ENCODE results near the gene CAPN12. TPM values are rescaled to one million over a fixed set of nuclear protein-coding genes. Genes with fewer than 3 reads are reported as not detected.
A peak's percentile ranks its signal among the peaks of the same experiment; 100 is the strongest.

CAPN12 gene
- total and polyA plus RNA-seq, 4 donors, result 3.8 to 28.7 (median 8.8) TPM

DNA sequence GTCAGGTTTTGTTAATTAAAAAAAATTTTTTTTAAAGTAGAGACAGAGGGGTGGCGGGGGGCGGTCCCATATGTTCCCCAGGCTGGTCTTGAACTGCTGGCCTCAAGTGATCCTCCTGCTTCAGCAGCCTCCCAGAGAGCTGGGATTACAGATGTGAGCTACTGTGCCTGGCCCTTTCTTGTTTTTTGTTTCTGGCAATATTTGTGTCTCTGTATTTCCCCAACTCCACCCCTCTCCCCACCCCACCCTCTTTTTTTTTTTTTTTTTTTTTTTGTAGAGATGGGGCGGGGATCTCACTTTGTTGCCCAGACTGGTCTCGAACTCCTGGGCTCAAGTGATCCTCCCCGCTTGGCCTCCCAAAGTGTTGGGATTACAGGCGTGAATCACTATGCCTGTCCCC lies 600 bp upstream of the CAPN12 start:
- Histone ChIP-seq H3K4me3 (ENCODE audit: low read depth in 1 of 3, low read length in 3 of 3) (no peak overlapping the region), H3K27me3 (ENCODE audit: control insufficient read depth in 4 of 4, insufficient read depth in 4 of 4, low read length in 3 of 4) (no peaks in the 10 kb centered on the region), H3K4me1 (ENCODE audit: control insufficient read depth in 4 of 4, insufficient read depth in 4 of 4, low read length in 3 of 4) (no peaks in the 10 kb centered on the region), H3K9me3 (ENCODE audit: control insufficient read depth in 4 of 4, low read length in 3 of 4) (no peaks in the 10 kb centered on the region), H3K9ac (ENCODE audit: low read depth in 1 of 2, low read length in 2 of 2) (no peak overlapping the region), H3K27ac (ENCODE audit: low read depth in 1 of 2, low read length in 2 of 2) (no peak overlapping the region), H3K36me3 (ENCODE audit: control insufficient read depth in 4 of 4, insufficient read depth in 3 of 4, low read depth in 1 of 4, low read length in 3 of 4) (no peaks in the 10 kb centered on the region)
- WGBS, result 93% methylated on average over 6 of the region's 6 CpGs
- TF ChIP-seq NR2F2 (IDR thresholded peaks at IDR 0.05), result no peak
- no peak for TF ChIP-seq HNF4G (IDR thresholded peaks at IDR 0.05)
- TF ChIP-seq GABPA (IDR thresholded peaks at IDR 0.05 in 1 of 2, conservative IDR thresholded peaks at IDR 0.05 in 1 of 2), result no peak
- TF ChIP-seq HNF4A (conservative IDR thresholded peaks at IDR 0.05), result no peak
- no peak for TF ChIP-seq RAD21 (IDR thresholded peaks at IDR 0.05)
- no peak for DNase-seq (ENCODE audit: low spot score)

DNA sequence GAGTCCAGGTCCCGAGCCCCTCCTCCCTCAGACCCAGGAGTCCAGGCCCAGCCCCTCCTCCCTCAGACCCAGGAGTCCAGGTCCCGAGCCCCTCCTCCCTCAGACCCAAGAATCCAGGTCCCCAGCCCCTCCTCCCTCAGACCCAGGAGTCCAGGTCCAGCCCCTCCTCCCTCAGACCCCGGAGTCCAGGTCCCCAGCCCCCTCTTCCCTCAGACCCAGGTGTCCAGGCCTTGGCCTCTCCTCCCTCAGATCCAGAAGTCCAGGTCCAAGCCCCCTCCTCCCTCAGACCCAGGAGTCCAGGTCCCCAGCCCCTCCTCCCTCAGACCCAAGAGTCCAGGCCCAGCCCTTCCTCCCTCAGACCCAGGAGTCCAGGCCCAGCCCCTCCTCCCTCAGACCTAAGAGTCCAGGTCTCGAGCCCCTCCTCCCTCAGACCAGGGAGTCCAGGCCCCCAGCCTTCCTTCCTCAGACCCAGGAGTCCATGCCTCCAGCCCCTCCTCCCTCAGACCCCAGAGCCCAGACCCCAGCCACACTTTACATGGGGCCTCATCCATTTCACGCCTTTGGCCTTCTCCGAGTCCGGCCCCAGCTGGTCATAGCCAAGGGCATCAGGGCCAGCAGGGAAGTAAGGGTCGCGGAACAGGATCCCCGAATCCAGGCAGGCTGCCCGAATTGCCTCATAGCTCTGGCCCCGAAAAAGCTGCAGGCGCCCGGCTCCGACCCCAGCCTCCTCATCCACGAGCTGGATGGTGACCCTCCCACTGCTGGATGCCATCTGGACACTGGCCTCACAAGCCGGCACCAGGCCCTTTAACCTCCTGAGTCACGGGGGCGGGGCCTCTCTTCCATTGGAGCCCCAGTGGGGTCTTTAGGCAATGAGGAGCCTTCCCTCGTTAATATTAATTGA lies 628 bp downstream of the CAPN12 start:
- TF ChIP-seq, protein P1, sequence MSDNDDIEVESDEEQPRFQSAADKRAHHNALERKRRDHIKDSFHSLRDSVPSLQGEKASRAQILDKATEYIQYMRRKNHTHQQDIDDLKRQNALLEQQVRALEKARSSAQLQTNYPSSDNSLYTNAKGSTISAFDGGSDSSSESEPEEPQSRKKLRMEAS (IDR thresholded peaks at IDR 0.05), result no peak
- TF ChIP-seq NR2F2 (IDR thresholded peaks at IDR 0.05), result peak; percentile 42
- Histone ChIP-seq H3K9ac (ENCODE audit: low read depth in 1 of 2, low read length in 2 of 2) (no peak overlapping the region), H3K27me3 (ENCODE audit: control insufficient read depth in 4 of 4, insufficient read depth in 4 of 4, low read length in 3 of 4) (no peaks in the 10 kb centered on the region), H3K27ac (ENCODE audit: low read depth in 1 of 2, low read length in 2 of 2) (no peak overlapping the region), H3K4me3 (ENCODE audit: low read depth in 1 of 3, low read length in 3 of 3) (no peak overlapping the region), H3K9me3 (ENCODE audit: control insufficient read depth in 4 of 4, low read length in 3 of 4) (no peaks in the 10 kb centered on the region), H3K4me1 (ENCODE audit: control insufficient read depth in 4 of 4, insufficient read depth in 4 of 4, low read length in 3 of 4) (no peaks in the 10 kb centered on the region), H3K36me3 (ENCODE audit: control insufficient read depth in 4 of 4, insufficient read depth in 3 of 4, low read depth in 1 of 4, low read length in 3 of 4) (no peaks in the 10 kb centered on the region)
- DNase-seq (ENCODE audit: low spot score), result no peak
- 73% methylated on average over 20 of the region's 20 CpGs for WGBS

DNA sequence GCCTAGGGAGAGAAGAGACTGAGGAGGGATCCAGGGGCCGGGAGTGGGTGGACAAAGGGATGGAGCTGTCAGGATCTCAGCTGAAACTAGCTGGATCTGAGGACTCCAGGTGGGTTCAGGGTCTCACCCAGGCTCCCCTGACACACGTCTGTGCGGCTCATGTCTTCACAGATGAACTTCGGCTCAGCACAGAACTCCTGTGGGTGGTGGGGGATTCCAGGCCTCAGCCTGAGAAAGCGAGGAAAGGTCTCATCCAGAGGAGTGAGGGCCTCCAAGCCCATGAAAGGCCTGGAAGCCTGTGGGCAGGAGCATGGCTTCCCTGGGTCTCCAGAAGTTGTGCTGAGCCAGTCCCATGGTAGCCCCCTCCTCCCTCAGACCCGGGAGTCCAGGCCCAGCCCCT lies 1.4 kb downstream of the CAPN12 start:
- TF ChIP-seq FOXA1 (IDR thresholded peaks at IDR 0.05) (no peak), SP1 (IDR thresholded peaks at IDR 0.05) (no peak), YY1 (IDR thresholded peaks at IDR 0.05) (no peak), FOXA2 (IDR thresholded peaks at IDR 0.05) (no peak), RXRA (IDR thresholded peaks at IDR 0.05) (no peak), TAF1 (conservative IDR thresholded peaks at IDR 0.05) (no peak), HNF4G (IDR thresholded peaks at IDR 0.05) (no peak), NR2F2 (IDR thresholded peaks at IDR 0.05) (no peak), JUND (IDR thresholded peaks at IDR 0.05) (no peak), EGR1 (IDR thresholded peaks at IDR 0.05; ENCODE audit: low read depth in 2 of 2) (no peak)
- TF ChIP-seq, protein P1 (IDR thresholded peaks at IDR 0.05), result no peak
- TF ChIP-seq, protein P2, sequence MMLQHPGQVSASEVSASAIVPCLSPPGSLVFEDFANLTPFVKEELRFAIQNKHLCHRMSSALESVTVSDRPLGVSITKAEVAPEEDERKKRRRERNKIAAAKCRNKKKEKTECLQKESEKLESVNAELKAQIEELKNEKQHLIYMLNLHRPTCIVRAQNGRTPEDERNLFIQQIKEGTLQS (IDR thresholded peaks at IDR 0.05), result no peak
- TF ChIP-seq, protein P3, sequence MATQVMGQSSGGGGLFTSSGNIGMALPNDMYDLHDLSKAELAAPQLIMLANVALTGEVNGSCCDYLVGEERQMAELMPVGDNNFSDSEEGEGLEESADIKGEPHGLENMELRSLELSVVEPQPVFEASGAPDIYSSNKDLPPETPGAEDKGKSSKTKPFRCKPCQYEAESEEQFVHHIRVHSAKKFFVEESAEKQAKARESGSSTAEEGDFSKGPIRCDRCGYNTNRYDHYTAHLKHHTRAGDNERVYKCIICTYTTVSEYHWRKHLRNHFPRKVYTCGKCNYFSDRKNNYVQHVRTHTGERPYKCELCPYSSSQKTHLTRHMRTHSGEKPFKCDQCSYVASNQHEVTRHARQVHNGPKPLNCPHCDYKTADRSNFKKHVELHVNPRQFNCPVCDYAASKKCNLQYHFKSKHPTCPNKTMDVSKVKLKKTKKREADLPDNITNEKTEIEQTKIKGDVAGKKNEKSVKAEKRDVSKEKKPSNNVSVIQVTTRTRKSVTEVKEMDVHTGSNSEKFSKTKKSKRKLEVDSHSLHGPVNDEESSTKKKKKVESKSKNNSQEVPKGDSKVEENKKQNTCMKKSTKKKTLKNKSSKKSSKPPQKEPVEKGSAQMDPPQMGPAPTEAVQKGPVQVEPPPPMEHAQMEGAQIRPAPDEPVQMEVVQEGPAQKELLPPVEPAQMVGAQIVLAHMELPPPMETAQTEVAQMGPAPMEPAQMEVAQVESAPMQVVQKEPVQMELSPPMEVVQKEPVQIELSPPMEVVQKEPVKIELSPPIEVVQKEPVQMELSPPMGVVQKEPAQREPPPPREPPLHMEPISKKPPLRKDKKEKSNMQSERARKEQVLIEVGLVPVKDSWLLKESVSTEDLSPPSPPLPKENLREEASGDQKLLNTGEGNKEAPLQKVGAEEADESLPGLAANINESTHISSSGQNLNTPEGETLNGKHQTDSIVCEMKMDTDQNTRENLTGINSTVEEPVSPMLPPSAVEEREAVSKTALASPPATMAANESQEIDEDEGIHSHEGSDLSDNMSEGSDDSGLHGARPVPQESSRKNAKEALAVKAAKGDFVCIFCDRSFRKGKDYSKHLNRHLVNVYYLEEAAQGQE (IDR thresholded peaks at IDR 0.05), result no peak
- TF ChIP-seq, protein P4, sequence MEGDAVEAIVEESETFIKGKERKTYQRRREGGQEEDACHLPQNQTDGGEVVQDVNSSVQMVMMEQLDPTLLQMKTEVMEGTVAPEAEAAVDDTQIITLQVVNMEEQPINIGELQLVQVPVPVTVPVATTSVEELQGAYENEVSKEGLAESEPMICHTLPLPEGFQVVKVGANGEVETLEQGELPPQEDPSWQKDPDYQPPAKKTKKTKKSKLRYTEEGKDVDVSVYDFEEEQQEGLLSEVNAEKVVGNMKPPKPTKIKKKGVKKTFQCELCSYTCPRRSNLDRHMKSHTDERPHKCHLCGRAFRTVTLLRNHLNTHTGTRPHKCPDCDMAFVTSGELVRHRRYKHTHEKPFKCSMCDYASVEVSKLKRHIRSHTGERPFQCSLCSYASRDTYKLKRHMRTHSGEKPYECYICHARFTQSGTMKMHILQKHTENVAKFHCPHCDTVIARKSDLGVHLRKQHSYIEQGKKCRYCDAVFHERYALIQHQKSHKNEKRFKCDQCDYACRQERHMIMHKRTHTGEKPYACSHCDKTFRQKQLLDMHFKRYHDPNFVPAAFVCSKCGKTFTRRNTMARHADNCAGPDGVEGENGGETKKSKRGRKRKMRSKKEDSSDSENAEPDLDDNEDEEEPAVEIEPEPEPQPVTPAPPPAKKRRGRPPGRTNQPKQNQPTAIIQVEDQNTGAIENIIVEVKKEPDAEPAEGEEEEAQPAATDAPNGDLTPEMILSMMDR (IDR thresholded peaks at IDR 0.05; ENCODE audit: low read depth, low read length, missing input control), result no peak
- no peaks in the 10 kb centered on the region for H3K9me3 ChIP-seq (ENCODE audit: control insufficient read depth in 4 of 4, low read length in 3 of 4)
- DNase-seq (ENCODE audit: low spot score), result no peak
- no peaks in the 10 kb centered on the region for H3K36me3 ChIP-seq (ENCODE audit: control insufficient read depth in 4 of 4, insufficient read depth in 3 of 4, low read depth in 1 of 4, low read length in 3 of 4)
- no peaks in the 10 kb centered on the region for H3K4me1 ChIP-seq (ENCODE audit: control insufficient read depth in 4 of 4, insufficient read depth in 4 of 4, low read length in 3 of 4)
- no peak overlapping the region for H3K4me3 ChIP-seq (ENCODE audit: low read depth in 1 of 3, low read length in 3 of 3)
- H3K27me3 ChIP-seq (ENCODE audit: control insufficient read depth in 4 of 4, insufficient read depth in 4 of 4, low read length in 3 of 4), result no peaks in the 10 kb centered on the region
- H3K9ac ChIP-seq (ENCODE audit: low read depth in 1 of 2, low read length in 2 of 2), result no peak overlapping the region
- WGBS, result 92% methylated on average over 6 of the region's 6 CpGs
- H3K27ac ChIP-seq (ENCODE audit: low read depth in 1 of 2, low read length in 2 of 2), result no peak overlapping the region
